PFSK-1 (cell line): Measurements from ENCODE around the gene KBTBD6.

Experiments
- FOXP2 ChIP-seq: optimal IDR thresholded peaks from 2 replicates; pipeline ENCODE3; 2011; ENCODE audit warnings: borderline replicate concordance, control low read depth, inconsistent platforms; ENCODE audit not compliant: insufficient read depth; ENCODE audit errors: extremely low read length, extremely low read depth
- POLR2AphosphoS5 ChIP-seq: IDR thresholded peaks from 2 replicates; pipeline ENCODE4 v1.6.1; 2012; ENCODE audit warnings: low read depth, mild to moderate bottlenecking, control low read depth, low read length, moderate library complexity
- SIN3A ChIP-seq: IDR thresholded peaks from 2 replicates; pipeline ENCODE4 v1.6.1; 2012; ENCODE audit warnings: mild to moderate bottlenecking, low read length, moderate library complexity, borderline replicate concordance; ENCODE audit not compliant: insufficient read depth
- TAF1 ChIP-seq: IDR thresholded peaks from 2 replicates; pipeline ENCODE4 v1.6.1; 2012; ENCODE audit warnings: low read length, control low read depth, borderline replicate concordance; ENCODE audit not compliant: insufficient read depth
- TF ChIP-seq, protein P1 (sequence below), 2 experiments: IDR thresholded peaks; 2 replicates each; pipeline versions ENCODE4 v1.6.1 to v1.8.0; 2011 to 2012; ENCODE audit warnings: low read depth in 2 of 2, low read length in 2 of 2, control low read depth in 1 of 2, inconsistent platforms in 1 of 2, mild to moderate bottlenecking in 1 of 2, moderate library complexity in 1 of 2; ENCODE audit not compliant: insufficient read depth in 1 of 2

KBTBD6 gene

GRCh38 chr13:41144576-41144975, 12.0 kb upstream of the KBTBD6 start:
- TF ChIP-seq SIN3A (no peak), TAF1 (no peak), POLR2AphosphoS5 (no peak), FOXP2 (no peak)
- TF ChIP-seq, protein P1, sequence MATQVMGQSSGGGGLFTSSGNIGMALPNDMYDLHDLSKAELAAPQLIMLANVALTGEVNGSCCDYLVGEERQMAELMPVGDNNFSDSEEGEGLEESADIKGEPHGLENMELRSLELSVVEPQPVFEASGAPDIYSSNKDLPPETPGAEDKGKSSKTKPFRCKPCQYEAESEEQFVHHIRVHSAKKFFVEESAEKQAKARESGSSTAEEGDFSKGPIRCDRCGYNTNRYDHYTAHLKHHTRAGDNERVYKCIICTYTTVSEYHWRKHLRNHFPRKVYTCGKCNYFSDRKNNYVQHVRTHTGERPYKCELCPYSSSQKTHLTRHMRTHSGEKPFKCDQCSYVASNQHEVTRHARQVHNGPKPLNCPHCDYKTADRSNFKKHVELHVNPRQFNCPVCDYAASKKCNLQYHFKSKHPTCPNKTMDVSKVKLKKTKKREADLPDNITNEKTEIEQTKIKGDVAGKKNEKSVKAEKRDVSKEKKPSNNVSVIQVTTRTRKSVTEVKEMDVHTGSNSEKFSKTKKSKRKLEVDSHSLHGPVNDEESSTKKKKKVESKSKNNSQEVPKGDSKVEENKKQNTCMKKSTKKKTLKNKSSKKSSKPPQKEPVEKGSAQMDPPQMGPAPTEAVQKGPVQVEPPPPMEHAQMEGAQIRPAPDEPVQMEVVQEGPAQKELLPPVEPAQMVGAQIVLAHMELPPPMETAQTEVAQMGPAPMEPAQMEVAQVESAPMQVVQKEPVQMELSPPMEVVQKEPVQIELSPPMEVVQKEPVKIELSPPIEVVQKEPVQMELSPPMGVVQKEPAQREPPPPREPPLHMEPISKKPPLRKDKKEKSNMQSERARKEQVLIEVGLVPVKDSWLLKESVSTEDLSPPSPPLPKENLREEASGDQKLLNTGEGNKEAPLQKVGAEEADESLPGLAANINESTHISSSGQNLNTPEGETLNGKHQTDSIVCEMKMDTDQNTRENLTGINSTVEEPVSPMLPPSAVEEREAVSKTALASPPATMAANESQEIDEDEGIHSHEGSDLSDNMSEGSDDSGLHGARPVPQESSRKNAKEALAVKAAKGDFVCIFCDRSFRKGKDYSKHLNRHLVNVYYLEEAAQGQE (IDR thresholded peaks at IDR 0.05; ENCODE audit: insufficient read depth in 1 of 2, low read depth in 2 of 2, low read length in 2 of 2): no peak

DNA sequence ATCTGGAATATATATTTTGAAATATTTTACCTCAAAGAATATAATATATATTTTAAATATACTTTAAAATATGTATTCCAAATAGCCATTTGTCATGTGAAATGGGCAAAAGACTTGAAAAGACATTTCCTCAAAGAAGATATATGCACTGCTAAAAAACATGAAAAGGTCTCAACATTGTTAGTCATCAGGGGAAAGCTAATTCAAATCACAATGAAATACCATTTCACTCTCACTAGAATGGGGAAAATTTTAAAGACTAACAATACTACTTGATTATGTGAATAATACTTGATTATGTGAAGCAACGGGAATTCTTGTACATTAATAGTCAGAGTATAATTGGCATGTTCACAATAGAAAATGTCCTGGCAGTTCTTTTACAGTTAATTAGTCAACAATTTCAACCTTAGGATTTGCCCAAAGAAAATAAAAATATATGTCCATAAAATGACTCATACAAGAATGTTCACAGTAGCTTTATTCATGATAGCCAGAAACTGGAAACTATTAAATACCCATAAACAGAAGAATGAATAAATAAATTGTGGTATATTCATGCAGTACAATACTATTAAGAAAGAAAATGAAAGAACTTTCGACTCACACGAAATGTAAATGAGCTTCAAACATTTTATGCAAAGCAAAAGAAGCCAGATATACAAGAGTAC, 6.8 kb upstream of the KBTBD6 start:
- TF ChIP-seq SIN3A (no peak), TAF1 (no peak), FOXP2 (no peak), POLR2AphosphoS5 (no peak)
- TF ChIP-seq, protein P1 (IDR thresholded peaks at IDR 0.05; ENCODE audit: insufficient read depth in 1 of 2, low read depth in 2 of 2, low read length in 2 of 2): no peak

DNA sequence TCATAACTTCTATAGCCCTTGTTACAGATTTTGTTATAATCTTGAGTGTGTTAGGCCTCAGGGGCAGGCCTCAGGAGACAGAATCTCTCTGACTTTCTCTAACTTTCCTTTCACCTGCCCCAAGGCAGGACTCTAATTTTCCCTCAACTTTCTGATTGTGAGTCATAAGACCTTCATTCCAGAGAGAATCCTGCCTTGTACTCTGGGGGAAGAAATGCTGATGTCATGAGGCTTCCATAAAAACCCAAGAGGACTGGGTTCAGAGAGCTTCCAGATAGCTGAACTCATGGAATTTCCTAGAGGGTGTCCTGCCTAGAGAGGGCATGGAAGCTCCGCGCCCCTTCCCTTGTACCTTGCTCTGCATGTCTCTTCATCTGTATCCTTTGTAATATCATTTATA, 5.3 kb upstream of the KBTBD6 start:
- TF ChIP-seq TAF1: no peak
- TF ChIP-seq SIN3A: no peak
- TF ChIP-seq, protein P1 (IDR thresholded peaks at IDR 0.05; ENCODE audit: insufficient read depth in 1 of 2, low read depth in 2 of 2, low read length in 2 of 2): no peak
- no peak for TF ChIP-seq FOXP2
- no peak for TF ChIP-seq POLR2AphosphoS5

GRCh38 chr13:41137241-41137640, 4.6 kb upstream of the KBTBD6 start:
- TF ChIP-seq TAF1 (no peak), SIN3A (no peak), FOXP2 (no peak), POLR2AphosphoS5 (no peak)
- TF ChIP-seq, protein P1 (IDR thresholded peaks at IDR 0.05; ENCODE audit: insufficient read depth in 1 of 2, low read depth in 2 of 2, low read length in 2 of 2): no peak
